Keratinocyte (primary cell): Measurements from ENCODE around the gene CRABP1.
A peak's percentile ranks its signal among the peaks of the same experiment; 100 is the strongest.

ENCODE experiments used
- EZH2 ChIP-seq: IDR thresholded peaks from one replicate; pipeline ENCODE4 v1.6.1; 2012; ENCODE audit warnings: inconsistent platforms, mild to moderate bottlenecking, low read length, moderate library complexity
- TF ChIP-seq, protein P1 (sequence below), 3 experiments: IDR thresholded peaks in 1 of 3; conservative IDR thresholded peaks in 1 of 3; optimal IDR thresholded peaks in 1 of 3; 2 replicates in 2 of 3; 3 replicates in 1 of 3; pipeline versions ENCODE3 to v1.5.1; 2011; ENCODE audit warnings: low read length in 3 of 3, mild to moderate bottlenecking in 3 of 3, moderate library complexity in 2 of 3, control low read depth in 1 of 3, inconsistent platforms in 1 of 3; ENCODE audit not compliant: insufficient read depth in 2 of 3; ENCODE audit errors: extremely low read depth in 1 of 3

DNA sequence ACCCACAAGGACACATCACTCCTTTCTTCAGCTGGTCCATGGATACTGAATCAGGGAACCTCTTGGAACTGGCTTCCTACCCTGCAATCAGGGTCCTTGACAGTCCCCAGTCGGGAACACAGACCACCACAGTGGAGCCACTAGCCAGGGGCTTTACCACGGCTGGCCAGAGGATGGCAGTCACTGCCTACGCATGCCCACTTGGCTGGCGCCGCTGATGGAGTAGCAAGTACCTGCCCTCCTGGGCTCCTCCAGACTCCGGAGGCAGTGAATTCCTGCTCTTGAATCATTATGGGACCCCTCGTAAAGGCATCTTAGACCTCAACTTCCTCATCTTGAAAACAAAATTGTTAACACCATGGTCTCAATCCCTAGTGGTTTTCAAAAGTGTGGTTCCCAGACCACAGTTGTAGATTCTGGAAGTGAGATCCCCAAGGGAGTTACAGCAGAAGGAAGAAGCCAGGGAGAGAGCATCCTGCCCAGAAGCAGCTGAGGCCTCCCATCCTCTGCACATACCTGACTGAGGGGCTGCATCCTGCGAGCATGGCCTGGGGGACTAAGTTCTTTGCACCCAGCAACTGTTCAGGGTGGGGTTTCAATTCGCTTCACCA, 31.6 kb upstream of the CRABP1 start:
- TF ChIP-seq, protein P1, sequence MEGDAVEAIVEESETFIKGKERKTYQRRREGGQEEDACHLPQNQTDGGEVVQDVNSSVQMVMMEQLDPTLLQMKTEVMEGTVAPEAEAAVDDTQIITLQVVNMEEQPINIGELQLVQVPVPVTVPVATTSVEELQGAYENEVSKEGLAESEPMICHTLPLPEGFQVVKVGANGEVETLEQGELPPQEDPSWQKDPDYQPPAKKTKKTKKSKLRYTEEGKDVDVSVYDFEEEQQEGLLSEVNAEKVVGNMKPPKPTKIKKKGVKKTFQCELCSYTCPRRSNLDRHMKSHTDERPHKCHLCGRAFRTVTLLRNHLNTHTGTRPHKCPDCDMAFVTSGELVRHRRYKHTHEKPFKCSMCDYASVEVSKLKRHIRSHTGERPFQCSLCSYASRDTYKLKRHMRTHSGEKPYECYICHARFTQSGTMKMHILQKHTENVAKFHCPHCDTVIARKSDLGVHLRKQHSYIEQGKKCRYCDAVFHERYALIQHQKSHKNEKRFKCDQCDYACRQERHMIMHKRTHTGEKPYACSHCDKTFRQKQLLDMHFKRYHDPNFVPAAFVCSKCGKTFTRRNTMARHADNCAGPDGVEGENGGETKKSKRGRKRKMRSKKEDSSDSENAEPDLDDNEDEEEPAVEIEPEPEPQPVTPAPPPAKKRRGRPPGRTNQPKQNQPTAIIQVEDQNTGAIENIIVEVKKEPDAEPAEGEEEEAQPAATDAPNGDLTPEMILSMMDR (optimal IDR thresholded peaks at IDR 0.05 in 1 of 3, IDR thresholded peaks at IDR 0.05 in 1 of 3, conservative IDR thresholded peaks at IDR 0.05 in 1 of 3; ENCODE audit: extremely low read depth in 1 of 3, insufficient read depth in 2 of 3, low read length in 3 of 3), result peak; percentile 94 to 99 (median 95)
- no peak for TF ChIP-seq EZH2
